Smooth muscle cell (in vitro differentiated cells): ENCODE results near the gene NTM. TPM values are rescaled to one million over a fixed set of nuclear protein-coding genes. Genes with fewer than 3 reads are reported as not detected.
A peak's percentile ranks its signal among the peaks of the same experiment; 100 is the strongest.
"Not testable (repeated sequence)": the region's sequence is repeated elsewhere in the genome, so short reads cannot be mapped to it uniquely, and the experiment has no call there.

Source experiments
- DNase-seq: peaks from one replicate; lab custom pipeline; 2025; ENCODE audit not compliant: unreplicated experiment; lab: John Stamatoyannopoulos, UW
- H2AFZ ChIP-seq: fragments of 200-600 bp; sonication (generic); 2 replicates; pipeline ENCODE4 v1.6.0; 2016; ENCODE audit warnings: antibody characterized with exemption, low read depth, mild to moderate bottlenecking
- H3F3A ChIP-seq: fragments of 200-600 bp; sonication (generic); 2 replicates; pipeline ENCODE4 v1.6.0; 2017; ENCODE audit warnings: antibody characterized with exemption, low read depth
- H3K27ac ChIP-seq: fragments of 200-600 bp; sonication (generic); 2 replicates; pipeline ENCODE4 v1.5.1; 2016; ENCODE audit warnings: low read depth, mild to moderate bottlenecking
- H3K27me3 ChIP-seq: fragments of 200-600 bp; sonication (generic); 2 replicates; pipeline ENCODE4 v1.6.1; 2016; ENCODE audit warnings: low read depth, mild to moderate bottlenecking
- H3K36me3 ChIP-seq: fragments of 200-600 bp; sonication (generic); 2 replicates; pipeline ENCODE4 v1.5.1; 2016; ENCODE audit warnings: low read depth
- H3K4me1 ChIP-seq: fragments of 200-600 bp; sonication (generic); 2 replicates; pipeline ENCODE4 v1.5.1; 2016; ENCODE audit warnings: low read depth
- H3K4me2 ChIP-seq: fragments of 200-600 bp; sonication (generic); 2 replicates; pipeline ENCODE4 v1.6.0; 2016; ENCODE audit warnings: mild to moderate bottlenecking
- H3K4me3 ChIP-seq: fragments of 200-600 bp; sonication (generic); 2 replicates; pipeline ENCODE4 v1.5.1; 2016; ENCODE audit warnings: mild to moderate bottlenecking
- H3K79me2 ChIP-seq: fragments of 200-600 bp; sonication (generic); 2 replicates; pipeline ENCODE4 v1.6.0; 2016; ENCODE audit warnings: low read depth, mild to moderate bottlenecking
- H3K9ac ChIP-seq: fragments of 200-600 bp; sonication (generic); 2 replicates; pipeline ENCODE4 v1.6.0; 2016; ENCODE audit warnings: low read depth
- H3K9me3 ChIP-seq: fragments of 200-600 bp; sonication (generic); replicated peaks from 2 replicates; pipeline ENCODE4 v1.5.1; 2016; ENCODE audit warnings: low read depth
- H4K20me1 ChIP-seq: fragments of 200-600 bp; sonication (generic); 2 replicates; pipeline ENCODE4 v1.6.0; 2016; ENCODE audit warnings: low read depth
- CTCF ChIP-seq: fragments of 200-600 bp; sonication (generic); IDR thresholded peaks from 2 replicates; pipeline ENCODE4 v1.5.1; 2017; ENCODE audit warnings: borderline replicate concordance, mild to moderate bottlenecking, antibody characterized with exemption; ENCODE audit not compliant: insufficient read depth, poor library complexity, severe bottlenecking
- WGBS: methylation state at CpG from one replicate; pipeline ENCODE4 v1.1.7; 2016; ENCODE audit warnings: low lambda C conversion rate; 5-methylcytosine and 5-hydroxymethylcytosine counted together
- polyA plus RNA-seq: library from polyadenylated mRNA; unstranded; fragments of >200 nt; fragmentation: Nextera tagmentation; extraction: Ambion mirVana; gene quantifications from 2 replicates; pipeline ENCODE4 v1.2.1, GENCODE V29; 2016
- total RNA-seq: library from RNA; depleted of rRNA; stranded (reverse); fragments of >200 nt; gene quantifications from 2 replicates; pipeline ENCODE4 v1.2.3, GENCODE V29; 2014

The NTM gene
- total and polyA plus RNA-seq, 2 experiments from 2014 or later = 68.9 to 123 TPM

DNA sequence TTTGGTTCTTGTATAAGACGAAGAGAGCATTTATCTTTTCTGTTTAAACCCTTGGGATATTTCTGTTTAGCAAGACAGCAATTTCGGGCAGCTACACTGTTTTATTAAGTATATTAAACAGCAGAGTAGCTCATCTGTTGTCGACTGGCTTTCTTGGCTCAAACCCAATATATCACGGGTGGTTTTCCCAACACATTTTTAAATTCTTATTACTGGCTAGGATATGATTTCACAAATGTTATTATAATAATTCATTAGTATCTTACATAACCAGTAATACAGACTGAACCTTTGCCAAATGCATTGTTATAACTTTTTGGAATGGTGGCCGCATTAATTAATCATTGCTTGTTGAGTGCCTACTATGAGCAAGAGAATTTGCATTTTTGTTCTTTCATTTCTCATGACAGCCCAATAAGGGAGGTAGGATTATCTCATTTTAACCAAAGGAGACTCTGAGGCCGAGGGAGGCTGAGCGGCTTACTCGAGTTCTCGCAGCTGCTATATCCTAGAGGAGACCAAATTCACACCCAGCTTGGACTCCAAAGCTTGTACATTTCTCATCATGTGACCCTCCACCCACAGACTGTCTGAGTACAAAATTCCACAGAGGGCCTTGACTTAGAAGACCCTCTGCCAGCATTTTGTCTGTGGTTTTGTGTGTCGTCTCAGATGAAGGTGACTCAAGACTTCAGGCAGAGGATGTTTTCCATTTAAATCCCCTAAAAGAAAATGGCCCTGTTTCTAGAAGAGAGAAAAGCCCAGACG is 304.9 kb downstream of the NTM start:
- no peaks in the 10 kb centered on the region for H3K27me3 ChIP-seq
- no peaks in the 10 kb centered on the region for H3K79me2 ChIP-seq
- DNase-seq = no peak
- H4K20me1 ChIP-seq = no peaks in the 10 kb centered on the region
- 59% methylated on average over 11 of the region's 11 CpGs for WGBS
- no peak overlapping the region for H2AFZ ChIP-seq
- H3K27ac ChIP-seq = peak overlapping the region; percentile 41
- H3K9me3 ChIP-seq = no peaks in the 10 kb centered on the region
- no peak overlapping the region for H3K9ac ChIP-seq
- H3K4me3 ChIP-seq = no peak overlapping the region
- no peak for TF ChIP-seq CTCF
- H3K4me2 ChIP-seq = peak overlapping the region; percentile 45
- H3F3A ChIP-seq = peaks cover 10% of the 10 kb centered on the region
- no peaks in the 10 kb centered on the region for H3K36me3 ChIP-seq
- H3K4me1 ChIP-seq = peaks cover 4% of the 10 kb centered on the region

DNA sequence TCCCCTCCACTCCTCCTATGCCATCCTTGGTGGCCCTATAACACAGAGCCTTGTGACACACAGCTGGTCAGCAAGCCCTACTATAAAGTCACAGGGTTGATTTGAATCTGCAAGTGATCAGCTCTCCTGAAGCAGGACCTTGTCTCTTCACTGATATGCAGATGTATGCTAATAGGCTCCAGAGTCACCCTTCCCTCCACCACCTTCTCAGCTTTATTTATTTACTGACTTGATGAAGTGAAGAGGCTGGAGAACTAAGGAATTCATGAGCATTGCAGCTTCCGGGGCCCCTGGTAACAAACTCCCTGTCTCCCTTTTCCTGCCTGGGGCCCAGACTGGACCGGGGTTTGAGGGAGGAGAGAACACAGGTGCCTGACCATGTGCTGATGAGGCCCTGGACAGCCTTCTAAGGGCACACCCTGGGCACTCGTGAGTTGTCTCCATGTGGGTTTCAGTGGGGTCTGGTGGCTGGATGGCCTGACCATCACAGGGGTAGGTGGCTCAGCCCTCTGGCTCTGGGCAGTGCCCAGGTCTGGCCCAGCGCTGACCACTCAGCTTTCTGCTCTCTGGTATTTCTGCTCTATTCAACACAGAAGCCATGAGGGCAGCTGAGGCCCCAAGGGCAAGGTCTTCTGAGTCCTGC is 307.5 kb downstream of the NTM start:
- no peaks in the 10 kb centered on the region for H3K36me3 ChIP-seq
- WGBS = 67% methylated on average over 4 of the region's 4 CpGs
- no peak for DNase-seq
- peaks cover 7% of the 10 kb centered on the region for H3K27me3 ChIP-seq
- H3K4me3 ChIP-seq = no peak overlapping the region
- H3F3A ChIP-seq = peaks cover 10% of the 10 kb centered on the region
- no peaks in the 10 kb centered on the region for H4K20me1 ChIP-seq
- H3K9me3 ChIP-seq = no peaks in the 10 kb centered on the region
- peaks cover 4% of the 10 kb centered on the region for H3K4me1 ChIP-seq
- no peak for TF ChIP-seq CTCF
- no peaks in the 10 kb centered on the region for H3K79me2 ChIP-seq
- H3K27ac ChIP-seq = no peak overlapping the region
- no peak overlapping the region for H2AFZ ChIP-seq
- no peak overlapping the region for H3K9ac ChIP-seq
- H3K4me2 ChIP-seq = no peak overlapping the region

GRCh38 chr11:131678658-131679340 is 308.4 kb downstream of the NTM start:
- no peaks in the 10 kb centered on the region for H3K79me2 ChIP-seq
- H3K36me3 ChIP-seq = no peaks in the 10 kb centered on the region
- no peak overlapping the region for H2AFZ ChIP-seq
- no peak overlapping the region for H3K4me3 ChIP-seq
- H3K4me1 ChIP-seq = peaks cover 4% of the 10 kb centered on the region
- peaks cover 16% of the 10 kb centered on the region for H3K27me3 ChIP-seq
- no peak for DNase-seq
- peaks cover 10% of the 10 kb centered on the region for H3F3A ChIP-seq
- H4K20me1 ChIP-seq = no peaks in the 10 kb centered on the region
- no peak overlapping the region for H3K27ac ChIP-seq
- TF ChIP-seq CTCF = no peak
- no peaks in the 10 kb centered on the region for H3K9me3 ChIP-seq
- 86% methylated on average over 13 of the region's 13 CpGs for WGBS
- no peak overlapping the region for H3K9ac ChIP-seq
- H3K4me2 ChIP-seq = no peak overlapping the region

DNA sequence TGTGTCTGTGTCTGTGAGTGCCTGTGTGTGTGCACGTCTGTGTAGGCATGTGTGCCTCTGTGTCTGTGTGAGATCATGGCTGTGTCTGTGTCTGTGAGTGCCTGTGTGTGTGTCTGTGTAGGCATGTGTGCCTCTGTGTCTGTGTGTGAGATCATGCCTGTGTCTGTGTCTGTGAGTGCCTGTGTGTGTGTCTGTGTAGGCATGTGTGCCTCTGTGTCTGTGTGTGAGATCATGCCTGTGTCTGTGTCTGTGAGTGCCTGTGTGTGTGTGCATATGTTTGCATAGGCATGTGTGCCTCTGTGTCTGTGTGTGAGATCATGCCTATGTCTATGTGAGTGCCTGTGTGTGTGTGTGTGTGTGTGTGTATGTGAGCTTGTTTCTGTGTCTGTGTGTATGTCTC is 310.0 kb downstream of the NTM start:
- not testable (repeated sequence) for H3K27ac ChIP-seq, DNase-seq, H3K36me3 ChIP-seq, H3K4me1 ChIP-seq, H3K4me2 ChIP-seq, H3K9ac ChIP-seq, H2AFZ ChIP-seq, H3K79me2 ChIP-seq, H3K9me3 ChIP-seq, H4K20me1 ChIP-seq, H3F3A ChIP-seq, H3K4me3 ChIP-seq
- H3K27me3 ChIP-seq = peaks cover 17% of the 10 kb centered on the region
- WGBS = 91% methylated on average over 1 of the region's 1 CpG
